Nephron (organoid): ENCODE measurements around the gene WDR64.

Source experiments
- H3K27ac Mint-ChIP-seq, 3 experiments: 2 replicates each; pipeline ENCODE4 v1.8.0; 2020; ENCODE audit warnings: mixed read lengths in 3 of 3, mild to moderate bottlenecking in 2 of 3, moderate library complexity in 1 of 3
- H3K27me3 Mint-ChIP-seq: 2 replicates; pipeline ENCODE4 v1.8.0; 2021; ENCODE audit warnings: low read depth, mild to moderate bottlenecking, moderate library complexity, mixed read lengths
- H3K36me3 Mint-ChIP-seq: 2 replicates; pipeline ENCODE4 v1.8.0; 2020; ENCODE audit warnings: low read depth, mixed read lengths
- H3K4me1 Mint-ChIP-seq: 2 replicates; pipeline ENCODE4 v1.8.0; 2020; ENCODE audit warnings: mixed read lengths
- H3K4me3 Mint-ChIP-seq, 3 experiments: 2 replicates each; pipeline ENCODE4 v1.8.0; 2020; ENCODE audit warnings: mild to moderate bottlenecking in 3 of 3, mixed read lengths in 3 of 3, moderate library complexity in 2 of 3
- H3K9me3 Mint-ChIP-seq: 2 replicates; pipeline ENCODE4 v1.8.0; 2020; ENCODE audit warnings: mixed read lengths
- CTCF ChIP-seq, 3 experiments: fragments of 200-600 bp; sonication (generic); IDR thresholded peaks; one replicate each; pipeline ENCODE4 v1.5.0; 2021; ENCODE audit warnings: antibody characterized with exemption in 3 of 3; ENCODE audit not compliant: unreplicated experiment in 3 of 3

Gene WDR64

DNA sequence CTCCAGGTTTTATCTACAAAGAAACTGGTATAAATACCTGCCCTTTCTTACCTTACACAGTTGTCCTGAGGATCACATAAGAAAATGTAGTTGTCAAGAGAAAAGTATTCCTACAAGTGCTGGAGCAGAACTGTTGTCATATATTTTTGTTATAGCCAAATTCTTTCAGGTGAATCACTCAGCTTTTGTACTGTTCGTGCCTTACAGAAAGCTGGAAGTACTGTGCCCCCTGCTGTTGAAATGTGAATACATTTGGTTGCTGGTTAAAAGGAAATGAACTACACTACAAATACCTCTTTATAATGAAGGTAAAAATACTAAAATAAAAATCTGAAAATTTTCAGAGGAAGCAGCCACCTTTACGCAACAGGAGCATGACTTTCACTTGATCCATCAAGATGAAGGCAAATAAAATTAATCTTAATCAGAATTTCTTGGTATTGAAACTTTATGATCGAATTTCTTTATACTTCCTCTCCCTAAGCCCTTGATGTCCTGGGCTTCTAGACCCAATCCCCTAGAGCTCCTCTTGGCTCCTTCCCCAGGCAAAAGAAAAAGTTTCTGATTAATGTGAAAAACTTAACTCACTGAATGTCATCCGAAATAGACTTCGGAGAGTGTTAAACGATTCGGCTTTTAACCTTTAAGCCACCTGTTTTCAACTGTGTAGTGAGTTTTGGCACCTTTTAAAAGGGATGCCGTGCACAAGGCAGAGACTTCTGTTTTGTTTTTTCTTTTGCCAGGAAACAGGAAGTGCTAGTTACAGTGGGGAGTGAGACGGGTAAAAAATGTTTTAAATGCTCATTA is 24.4 kb upstream of the WDR64 start:
- peak; percentile 39 to 63 (median 55) for TF ChIP-seq CTCF (IDR thresholded peaks at IDR 0.05; ENCODE audit: unreplicated experiment in 3 of 3)
- H3K9me3 Mint-ChIP-seq = no peaks in the 10 kb centered on the region
- H3K4me1 Mint-ChIP-seq = peaks cover 14% of the 10 kb centered on the region
- peaks cover 9% of the 10 kb centered on the region for H3K36me3 Mint-ChIP-seq
- no peak overlapping the region for H3K4me3 Mint-ChIP-seq
- H3K27me3 Mint-ChIP-seq = peaks cover 3% of the 10 kb centered on the region
- H3K27ac Mint-ChIP-seq = no peak overlapping the region

DNA sequence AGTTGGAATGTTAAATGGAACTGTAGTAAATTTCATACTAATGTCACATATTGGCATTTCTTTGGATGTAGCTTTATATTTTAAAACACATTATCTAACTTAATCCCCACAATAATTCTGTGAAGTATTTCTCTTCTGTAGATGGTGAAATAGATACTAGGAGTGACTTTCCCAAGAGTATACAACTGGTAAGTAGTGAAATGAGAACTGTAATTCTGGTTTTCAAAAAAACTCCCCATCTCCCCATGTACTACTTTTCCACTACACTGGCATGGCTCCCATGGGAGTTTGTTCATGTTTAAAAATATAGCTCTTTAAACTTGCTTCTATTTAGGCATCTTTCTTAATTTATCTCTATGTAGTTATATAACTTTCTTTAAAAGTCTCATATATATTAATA is 22.1 kb upstream of the WDR64 start:
- H3K27me3 Mint-ChIP-seq = peaks cover 3% of the 10 kb centered on the region
- H3K4me3 Mint-ChIP-seq = no peak overlapping the region
- H3K9me3 Mint-ChIP-seq = no peaks in the 10 kb centered on the region
- H3K4me1 Mint-ChIP-seq = peaks cover 14% of the 10 kb centered on the region
- H3K27ac Mint-ChIP-seq = no peak overlapping the region
- no peak for TF ChIP-seq CTCF (IDR thresholded peaks at IDR 0.05; ENCODE audit: unreplicated experiment in 3 of 3)
- H3K36me3 Mint-ChIP-seq = peaks cover 25% of the 10 kb centered on the region

- peaks cover 3% of the 10 kb centered on the region for H3K27me3 Mint-ChIP-seq
- no peak overlapping the region for H3K4me3 Mint-ChIP-seq
- H3K9me3 Mint-ChIP-seq = no peaks in the 10 kb centered on the region
- TF ChIP-seq CTCF (IDR thresholded peaks at IDR 0.05; ENCODE audit: unreplicated experiment in 3 of 3) = no peak
- H3K4me1 Mint-ChIP-seq = peaks cover 14% of the 10 kb centered on the region
- no peak overlapping the region for H3K27ac Mint-ChIP-seq
- peaks cover 30% of the 10 kb centered on the region for H3K36me3 Mint-ChIP-seq
Measured at GRCh38 chr1:241630476-241630875, 21.6 kb upstream of the WDR64 start.

DNA sequence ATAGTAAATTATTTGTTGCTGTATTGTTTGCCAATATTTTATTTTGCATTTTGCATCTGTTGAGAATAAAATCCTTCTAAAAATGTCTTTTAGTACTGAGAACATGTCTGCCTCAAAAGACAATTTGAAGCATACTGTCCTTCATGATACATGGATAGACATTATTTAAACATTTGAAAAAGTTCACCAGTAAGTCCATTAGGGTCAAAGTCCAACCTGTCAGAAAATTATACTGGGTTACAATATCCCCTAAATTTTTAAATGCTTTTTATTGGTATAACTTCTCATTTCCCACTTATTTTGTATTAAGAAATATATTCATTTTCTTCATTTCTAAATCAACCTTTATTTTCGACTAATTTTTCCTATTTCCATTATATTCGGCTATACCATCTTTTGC is 21.2 kb upstream of the WDR64 start:
- Mint-ChIP-seq H3K36me3 (peaks cover 33% of the 10 kb centered on the region), H3K9me3 (no peaks in the 10 kb centered on the region), H3K4me1 (peaks cover 14% of the 10 kb centered on the region), H3K27ac (no peak overlapping the region), H3K4me3 (no peak overlapping the region), H3K27me3 (peaks cover 3% of the 10 kb centered on the region)
- TF ChIP-seq CTCF (IDR thresholded peaks at IDR 0.05; ENCODE audit: unreplicated experiment in 3 of 3) = no peak

GRCh38 chr1:241631674-241632073 is 20.4 kb upstream of the WDR64 start:
- Mint-ChIP-seq H3K27me3 (peaks cover 3% of the 10 kb centered on the region), H3K9me3 (no peaks in the 10 kb centered on the region), H3K27ac (no peak overlapping the region), H3K4me1 (peaks cover 19% of the 10 kb centered on the region), H3K4me3 (no peak overlapping the region), H3K36me3 (peaks cover 38% of the 10 kb centered on the region)
- no peak for TF ChIP-seq CTCF (IDR thresholded peaks at IDR 0.05; ENCODE audit: unreplicated experiment in 3 of 3)

GRCh38 chr1:241632987-241633386 is 19.1 kb upstream of the WDR64 start:
- Mint-ChIP-seq H3K4me1 (peaks cover 32% of the 10 kb centered on the region), H3K27me3 (peaks cover 3% of the 10 kb centered on the region), H3K9me3 (no peaks in the 10 kb centered on the region), H3K36me3 (peaks cover 41% of the 10 kb centered on the region), H3K4me3 (no peak overlapping the region), H3K27ac (no peak overlapping the region)
- TF ChIP-seq CTCF (IDR thresholded peaks at IDR 0.05; ENCODE audit: unreplicated experiment in 3 of 3) = no peak
